ENCODE data around the gene NEK6. TPM values are rescaled to one million over a fixed set of nuclear protein-coding genes. Genes with fewer than 3 reads are reported as not detected.

Gene NEK6
- total and polyA plus RNA-seq, 9 of the 15 experiments (the other 6 are each of a cell fraction or from before 2014, with no cell fraction given): 3.1 to 19.0 (median 8.4) TPM

- TF ChIP-seq FOXA3 (CRISPR knock-in tag; conservative IDR thresholded peaks at IDR 0.05 in 1 of 2, IDR thresholded peaks at IDR 0.05 in 1 of 2): peak in 1 of 2 experiments; percentile 44; a peak in 1 of 4 replicates
- no peak for TF ChIP-seq ZNF586 (CRISPR knock-in tag; conservative IDR thresholded peaks at IDR 0.05)
- TF ChIP-seq CREB1 (IDR thresholded peaks at IDR 0.05): no peak
- TF ChIP-seq CREB1 (CRISPR knock-in tag; IDR thresholded peaks at IDR 0.05): 0 out of 2 replicates have a peak, but pooled peaks have one; percentile 25
- peak; percentile 53; the same call in 1 of the 2 replicates for TF ChIP-seq TFAP4 (CRISPR knock-in tag; IDR thresholded peaks at IDR 0.05; ENCODE audit: borderline replicate concordance)
- TF ChIP-seq KLF16 (IDR thresholded peaks at IDR 0.05): peak; percentile 69; the same call in 1 of the 2 replicates
- peak; percentile 35; the same call in 1 of the 2 replicates for TF ChIP-seq BCL6 (CRISPR knock-in tag; IDR thresholded peaks at IDR 0.05)
- TF ChIP-seq DIDO1 (tag; IDR thresholded peaks at IDR 0.05; ENCODE audit: low read depth): no peak
- peak; percentile 34; the same call in 1 of the 2 replicates for TF ChIP-seq DPF2 (IDR thresholded peaks at IDR 0.05)
- TF ChIP-seq ARID1B (IDR thresholded peaks at IDR 0.05): peak; percentile 72
- TF ChIP-seq VEZF1 (CRISPR knock-in tag; IDR thresholded peaks at IDR 0.05): peak; percentile 84
- peak; percentile 53; the same call in 1 of the 2 replicates for TF ChIP-seq ZNF41 (CRISPR knock-in tag; conservative IDR thresholded peaks at IDR 0.05)
- TF ChIP-seq ZNF740 (CRISPR knock-in tag; IDR thresholded peaks at IDR 0.05): 0 out of 2 replicates have a peak, but pooled peaks have one; percentile 26
- no peak for TF ChIP-seq ZNF740 (tag; IDR thresholded peaks at IDR 0.05)
- peak; percentile 62; the same call in 1 of the 2 replicates for TF ChIP-seq GATAD2B (IDR thresholded peaks at IDR 0.05; ENCODE audit: borderline replicate concordance)
- TF ChIP-seq NCOR1 (IDR thresholded peaks at IDR 0.05): peak; percentile 68
Measured at GRCh38 chr9:124282442-124283227, 24.9 kb downstream of the NEK6 start (continued).

All from K562 (cell line).